Left lung (tissue), 10 donors: ENCODE measurements around the gene RPL26. TPM values are rescaled to one million over a fixed set of nuclear protein-coding genes. Genes with fewer than 3 reads are reported as not detected.

Source experiments
- ATAC-seq: fragments of 200-7000 bp; cut with Tn5 transposase; one replicate; pipeline ENCODE4 v1.9.1; 2020; ENCODE audit warnings: moderate library complexity
- DNase-seq, 4 donors: peaks; one replicate each; pipeline ENCODE4 v3.0.0-alpha.2; 2013 to 2020
- H3K27ac ChIP-seq, 2 donors: fragments of 200-600 bp; sonication (generic) in 1 of 2; one replicate each; pipeline versions ENCODE4 v1.5.0 to v1.8.0; 2020 to 2021
- H3K27me3 ChIP-seq, 2 donors: fragments of 200-600 bp; sonication (generic) in 1 of 2; one replicate each; pipeline versions ENCODE4 v1.5.0 to v1.8.0; 2020 to 2021
- H3K36me3 ChIP-seq, 2 donors: fragments of 200-600 bp; sonication (generic) in 1 of 2; one replicate each; pipeline versions ENCODE4 v1.5.0 to v1.8.0; 2020 to 2021
- H3K4me1 ChIP-seq, 2 donors: fragments of 200-600 bp; one replicate each; pipeline ENCODE4 v1.8.0; 2021
- H3K4me3 ChIP-seq, 2 donors: fragments of 200-600 bp; sonication (generic) in 1 of 2; one replicate each; pipeline versions ENCODE4 v1.5.0 to v1.8.0; 2020 to 2021; ENCODE audit warnings: mild to moderate bottlenecking in 1 of 2
- H3K9me3 ChIP-seq, 2 donors: fragments of 200-600 bp; sonication (generic) in 1 of 2; one replicate each; pipeline versions ENCODE4 v1.5.0 to v1.8.0; 2020 to 2021
- CTCF ChIP-seq, 2 donors: fragments of 200-600 bp; sonication (generic) in 1 of 2; IDR thresholded peaks; one replicate each; pipeline versions ENCODE4 v1.5.0 to v1.8.0; 2021; ENCODE audit warnings: antibody characterized with exemption in 2 of 2
- intact Hi-C, 2 donors: fragments of 100-400 bp; cut with DNase I; formaldehyde crosslinking; loops; one replicate each; pipeline versions ENCODE4 v1.11.2 to v1.14.2; 2022
- polyA plus RNA-seq, 6 donors: library from polyadenylated mRNA; unstranded; fragments of 120-200 nt; gene quantifications; one replicate each; pipeline ENCODE4 v1.2.1, GENCODE V29; 2013; ENCODE audit not compliant: insufficient read length in 6 of 6
- total RNA-seq, 2 donors: library from RNA; stranded (reverse); fragmentation: NEBNext Ultra II Directional; extraction: Animal tissue kit (Norgen Biotek cat#: 25700); gene quantifications; one replicate each; pipeline ENCODE4 v1.2.1, GENCODE V29; 2021
- donor health status: DM: no; HTN: yes; CAD: no.
- donor health status: DM: no; HTN: no; CAD: no.

The RPL26 gene
- total and polyA plus RNA-seq, 8 donors, result 1,094 to 3,628 (median 3,126) TPM

- Histone ChIP-seq H3K4me1 (peaks cover 0 to 6% of the 10 kb centered on the region in 2 donors), H3K4me3 (no peak overlapping the region), H3K9me3 (no peaks in the 10 kb centered on the region), H3K36me3 (no peaks in the 10 kb centered on the region), H3K27me3 (peaks cover 0 to 3% of the 10 kb centered on the region in 2 donors), H3K27ac (no peak overlapping the region)
- no peak for TF ChIP-seq CTCF (IDR thresholded peaks at IDR 0.05)
- DNase-seq (no peak), ATAC-seq (no peak)
- intact Hi-C loops, result no loop called here
These were observed 49.7 kb downstream of the RPL26 start for GRCh38 chr17:8333281-8333680.

- ATAC-seq, result no peak
- Histone ChIP-seq H3K27me3 (peaks cover 0 to 9% of the 10 kb centered on the region in 2 donors), H3K4me3 (no peak overlapping the region), H3K4me1 (peaks cover 0 to 1% of the 10 kb centered on the region in 2 donors), H3K36me3 (no peaks in the 10 kb centered on the region), H3K27ac (no peak overlapping the region), H3K9me3 (no peaks in the 10 kb centered on the region)
- DNase-seq, result no peak
- intact Hi-C loops, result no loop called here
- TF ChIP-seq CTCF (IDR thresholded peaks at IDR 0.05), result no peak
These were observed 50.3 kb downstream of the RPL26 start for GRCh38 chr17:8332688-8333087.

GRCh38 chr17:8332128-8332527 is 50.9 kb downstream of the RPL26 start:
- no peaks in the 10 kb centered on the region for H3K9me3 ChIP-seq
- intact Hi-C loops, result no loop called here
- H3K4me1 ChIP-seq, result peaks cover 2 to 5% of the 10 kb centered on the region in 2 donors
- H3K27ac ChIP-seq, result no peak overlapping the region
- ATAC-seq (no peak), DNase-seq (no peak)
- no peak for TF ChIP-seq CTCF (IDR thresholded peaks at IDR 0.05)
- H3K4me3 ChIP-seq, result no peak overlapping the region
- no peaks in the 10 kb centered on the region for H3K36me3 ChIP-seq
- H3K27me3 ChIP-seq, result peaks cover 4 to 14% of the 10 kb centered on the region in 2 donors

Other genes with a start within 250 kb of the RPL26 start
- gene PER1, start 230.8 kb downstream of the RPL26 start, total RNA-seq, result 100 to 1,000 TPM; 101 to 111 TPM
- 10 to 100 TPM; 28.0 to 84.0 (median 41.4) TPM for gene PER1, start 230.8 kb downstream of the RPL26 start, polyA plus RNA-seq
- 10 to 100 TPM; 48.3 to 48.9 TPM for gene VAMP2, start 220.2 kb downstream of the RPL26 start, total RNA-seq
- 100 to 1,000 TPM in 4 of 6 donors, 10 to 100 TPM in 2; 86.2 to 108 (median 103) TPM for gene VAMP2, start 220.2 kb downstream of the RPL26 start, polyA plus RNA-seq
- 10 to 100 TPM; 15.0 to 15.9 TPM for gene TMEM107, start 206.8 kb downstream of the RPL26 start, total RNA-seq
- 10 to 100 TPM; 17.3 to 21.0 (median 19.7) TPM for gene TMEM107, start 206.8 kb downstream of the RPL26 start, polyA plus RNA-seq
- gene BORCS6, start 193.0 kb downstream of the RPL26 start, total RNA-seq, result 10 to 100 TPM in 1 of 2 donors, 1 to 10 TPM in 1; 8.8 to 10.6 TPM
- 1 to 10 TPM; 2.4 to 4.1 (median 3.2) TPM for gene BORCS6, start 193.0 kb downstream of the RPL26 start, polyA plus RNA-seq
- gene AURKB, start 172.6 kb downstream of the RPL26 start, total RNA-seq, result 10 to 100 TPM in 1 of 2 donors, 1 to 10 TPM in 1; 2.7 to 10.2 TPM
- gene AURKB, start 172.6 kb downstream of the RPL26 start, polyA plus RNA-seq, result 10 to 100 TPM; 21.3 to 58.0 (median 36.6) TPM
- gene CTC1, start 135.1 kb downstream of the RPL26 start, total RNA-seq, result 10 to 100 TPM; 49.1 to 53.1 TPM
- 10 to 100 TPM; 23.4 to 38.6 (median 32.2) TPM for gene CTC1, start 135.1 kb downstream of the RPL26 start, polyA plus RNA-seq
- 10 to 100 TPM; 25.9 to 51.0 TPM for gene PFAS, start 133.9 kb downstream of the RPL26 start, total RNA-seq
- 10 to 100 TPM; 36.7 to 48.8 (median 41.7) TPM for gene PFAS, start 133.9 kb downstream of the RPL26 start, polyA plus RNA-seq
- gene RANGRF, start 94.5 kb downstream of the RPL26 start, total RNA-seq, result 10 to 100 TPM; 22.9 to 33.2 TPM
- 10 to 100 TPM; 23.7 to 30.0 (median 24.8) TPM for gene RANGRF, start 94.5 kb downstream of the RPL26 start, polyA plus RNA-seq
- 10 to 100 TPM in 1 of 2 donors, 1 to 10 TPM in 1; 8.5 to 11.1 TPM for gene SLC25A35, start 87.8 kb downstream of the RPL26 start, total RNA-seq
- gene SLC25A35, start 87.8 kb downstream of the RPL26 start, polyA plus RNA-seq, result 1 to 10 TPM; 2.6 to 4.8 (median 3.4) TPM
- gene ARHGEF15, start 73.0 kb downstream of the RPL26 start, total RNA-seq, result 10 to 100 TPM; 18.4 to 25.4 TPM
- 10 to 100 TPM; 32.1 to 50.6 (median 39.1) TPM for gene ARHGEF15, start 73.0 kb downstream of the RPL26 start, polyA plus RNA-seq
- gene ODF4, start 43.4 kb downstream of the RPL26 start, total RNA-seq, result not detected
- not detected for gene ODF4, start 43.4 kb downstream of the RPL26 start, polyA plus RNA-seq
- not detected for gene RNF222, start 14.6 kb upstream of the RPL26 start, total RNA-seq
- gene RNF222, start 14.6 kb upstream of the RPL26 start, polyA plus RNA-seq, result under 1 TPM in 5 of 6 donors, not detected in 1; 0.08 to 0.15 (median 0.13) TPM
- 10 to 100 TPM; 57.7 to 66.0 TPM for gene NDEL1, start 52.7 kb upstream of the RPL26 start, total RNA-seq
- 10 to 100 TPM; 60.8 to 84.1 (median 71.5) TPM for gene NDEL1, start 52.7 kb upstream of the RPL26 start, polyA plus RNA-seq
- 100 to 1,000 TPM in 1 of 2 donors, 10 to 100 TPM in 1; 70.9 to 100 TPM for gene MYH10, start 247.5 kb upstream of the RPL26 start, total RNA-seq
- gene MYH10, start 247.5 kb upstream of the RPL26 start, polyA plus RNA-seq, result 100 to 1,000 TPM; 142 to 196 (median 155) TPM